HepG2 (cell line): ENCODE results near the gene FLT3LG. TPM values are rescaled to one million over a fixed set of nuclear protein-coding genes. Genes with fewer than 3 reads are reported as not detected.
A peak's percentile ranks its signal among the peaks of the same experiment; 100 is the strongest.

Experiments
- ARNT ChIP-seq: fragments of 450-650 bp; IDR thresholded peaks from 2 replicates; pipeline ENCODE4 v1.6.1; 2017
- BATF2 ChIP-seq: sonication (generic); formaldehyde crosslinking; IDR thresholded peaks from 2 replicates; pipeline ENCODE4 v1.8.0; 2022; ENCODE audit warnings: mild to moderate bottlenecking, missing genetic modification reagents, moderate library complexity
- CERS6 ChIP-seq: sonication (generic); formaldehyde crosslinking; IDR thresholded peaks from 2 replicates; pipeline ENCODE4 v1.5.0; 2020; ENCODE audit warnings: missing genetic modification reagents
- FOXA1 ChIP-seq, 2 experiments: fragments of 450-650 bp in 1 of 2; sonication (generic) in 1 of 2; formaldehyde crosslinking in 1 of 2; IDR thresholded peaks; 2 replicates each; pipeline versions ENCODE4 v1.4.0 to v1.6.1; 2016 to 2020; ENCODE audit warnings: missing genetic modification reagents in 1 of 2
- HNF1A ChIP-seq, 2 experiments: sonication (generic) in 1 of 2; formaldehyde crosslinking in 1 of 2; IDR thresholded peaks; 2 replicates each; pipeline versions ENCODE4 v1.4.0 to v1.6.1; 2016 to 2020; ENCODE audit warnings: borderline replicate concordance in 1 of 2, low read depth in 1 of 2, mild to moderate bottlenecking in 1 of 2, missing genetic modification reagents in 1 of 2
- NFIB ChIP-seq: sonication (generic); formaldehyde crosslinking; IDR thresholded peaks from 2 replicates; pipeline ENCODE4 v1.9.0; 2021; ENCODE audit warnings: missing genetic modification reagents, mild to moderate bottlenecking, borderline replicate concordance
- PHF8 ChIP-seq: sonication (generic); formaldehyde crosslinking; IDR thresholded peaks from 2 replicates; pipeline ENCODE4 v1.5.0; 2020; ENCODE audit warnings: missing genetic modification reagents
- PLRG1 ChIP-seq: fragments of 450-650 bp; conservative IDR thresholded peaks from 2 replicates; pipeline ENCODE4 v1.6.1; 2016
- PRDM4 ChIP-seq: sonication (generic); formaldehyde crosslinking; IDR thresholded peaks from 2 replicates; pipeline ENCODE4 v1.9.0; 2021; ENCODE audit warnings: missing genetic modification reagents, borderline replicate concordance
- RBAK ChIP-seq: sonication (generic); formaldehyde crosslinking; IDR thresholded peaks from 2 replicates; pipeline ENCODE4 v1.5.1; 2020; ENCODE audit warnings: mild to moderate bottlenecking, missing genetic modification reagents
- SPEN ChIP-seq: sonication (generic); formaldehyde crosslinking; IDR thresholded peaks from 2 replicates; pipeline ENCODE4 v1.5.1; 2020; ENCODE audit warnings: low read depth, mild to moderate bottlenecking, missing genetic modification reagents
- TGIF2 ChIP-seq: IDR thresholded peaks from 2 replicates; pipeline ENCODE4 v1.6.1; 2016; ENCODE audit warnings: control low read depth, missing compliant biosample characterization
- ZBTB26 ChIP-seq: IDR thresholded peaks from 2 replicates; pipeline ENCODE4 v1.6.1; 2016; ENCODE audit warnings: missing compliant biosample characterization, missing genetic modification reagents, borderline replicate concordance
- ZNF180 ChIP-seq: sonication (generic); formaldehyde crosslinking; IDR thresholded peaks from 2 replicates; pipeline ENCODE4 v1.4.0; 2020; ENCODE audit warnings: low read depth, missing genetic modification reagents, borderline replicate concordance
- ZNF468 ChIP-seq: sonication (generic); formaldehyde crosslinking; IDR thresholded peaks from 2 replicates; pipeline ENCODE4 v1.8.0; 2022; ENCODE audit warnings: mild to moderate bottlenecking, moderate library complexity, missing genetic modification reagents
- ZNF619 ChIP-seq: sonication (generic); formaldehyde crosslinking; IDR thresholded peaks from 2 replicates; pipeline ENCODE4 v1.4.0; 2020; ENCODE audit warnings: mild to moderate bottlenecking, missing genetic modification reagents
- ZNF674 ChIP-seq: sonication (generic); formaldehyde crosslinking; IDR thresholded peaks from 2 replicates; pipeline ENCODE4 v1.5.0; 2020; ENCODE audit warnings: low read depth, mild to moderate bottlenecking, missing genetic modification reagents
- ZNF709 ChIP-seq: sonication (generic); formaldehyde crosslinking; IDR thresholded peaks from 2 replicates; pipeline ENCODE4 v1.5.0; 2020; ENCODE audit warnings: mild to moderate bottlenecking, missing genetic modification reagents
- ZNF790 ChIP-seq: sonication (generic); formaldehyde crosslinking; IDR thresholded peaks from 2 replicates; pipeline ENCODE4 v1.8.0; 2022; ENCODE audit warnings: missing genetic modification reagents, mild to moderate bottlenecking, borderline replicate concordance
- ZSCAN21 ChIP-seq: sonication (generic); formaldehyde crosslinking; IDR thresholded peaks from 2 replicates; pipeline ENCODE4 v1.8.0; 2022; ENCODE audit warnings: mild to moderate bottlenecking, missing genetic modification reagents, moderate library complexity, borderline replicate concordance
- polyA plus RNA-seq, 8 experiments: library from polyadenylated mRNA; depleted of rRNA in 3 of 8; stranded (reverse) in 7 of 8; unstranded in 1 of 8; fragments of >200 nt; fragmentation: Illumina TruSeq in 4 of 8; extraction: Trizol in 4 of 8; gene quantifications; 2 replicates each; pipeline versions ENCODE4 v1.2.1 to v1.2.3, GENCODE V29; 2011 to 2016; ENCODE audit warnings: low read depth in 4 of 8, missing spikeins in 1 of 8, mixed read lengths in 1 of 8; ENCODE audit not compliant: insufficient read depth in 1 of 8
- total RNA-seq, 5 experiments: library from RNA; depleted of rRNA; stranded (reverse); fragments of >200 nt; fragmentation: Illumina TruSeq; extraction: Trizol; gene quantifications; 2 replicates each; pipeline ENCODE4 v1.2.3, GENCODE V29; 2016; ENCODE audit warnings: low read depth in 1 of 5

The FLT3LG gene
- total and polyA plus RNA-seq, 2 of the 13 experiments (the other 11 are each of a cell fraction or from before 2014, with no cell fraction given): 1.5 to 2.6 TPM

GRCh38 chr19:49442771-49443365, 31.1 kb upstream of the FLT3LG start (continued):
- TF ChIP-seq HNF1A (IDR thresholded peaks at IDR 0.05; ENCODE audit: low read depth) (no peak), HNF1A (CRISPR knock-in tag; IDR thresholded peaks at IDR 0.05; ENCODE audit: borderline replicate concordance) (no peak), ZNF790 (CRISPR knock-in tag) (peak; percentile 87; the same call in 1 of the 2 replicates), ZNF709 (CRISPR knock-in tag) (peak; percentile 47; the same call in 1 of the 2 replicates), PRDM4 (CRISPR knock-in tag) (no peak), FOXA1 (IDR thresholded peaks at IDR 0.05) (no peak), FOXA1 (CRISPR knock-in tag; IDR thresholded peaks at IDR 0.05) (no peak), RBAK (CRISPR knock-in tag) (no peak), TGIF2 (CRISPR knock-in tag) (no peak), CERS6 (no peak), NFIB (CRISPR knock-in tag) (no peak), ZNF674 (CRISPR knock-in tag) (no peak), ZBTB26 (CRISPR knock-in tag) (no peak), ZNF468 (no peak), ZSCAN21 (CRISPR knock-in tag) (no peak), BATF2 (CRISPR knock-in tag) (no peak), PLRG1 (no peak), ARNT (no peak), ZNF180 (no peak), SPEN (CRISPR knock-in tag) (peak; percentile 21; the same call in 1 of the 2 replicates), ZNF619 (no peak), PHF8 (CRISPR knock-in tag) (0 out of 2 replicates have a peak, but pooled peaks have one; percentile 62)
